ENCODE measurements around the gene TMEM178B. TPM values are rescaled to one million over a fixed set of nuclear protein-coding genes. Genes with fewer than 3 reads are reported as not detected.

TMEM178B gene
- total RNA-seq, 4 donors from 2014 or later = 0.15 to 1.2 (median 0.58) TPM

GRCh38 chr7:141513720-141514119 is 439.9 kb downstream of the TMEM178B start:
- no peak for TF ChIP-seq POLR2A (IDR thresholded peaks at IDR 0.05)
- TF ChIP-seq CTCF (IDR thresholded peaks at IDR 0.05) = no peak
- no peak overlapping the region for H3K4me3 ChIP-seq (ENCODE audit: low read depth, poor library complexity, severe bottlenecking)
- intact Hi-C loops (cut with DNase I; ENCODE audit: low total_unique reads) = no loop called here
- no peak for DNase-seq (ENCODE audit: low spot score in 2 of 2)
- WGBS, 2 donors = 80 to 82% methylated on average over 1 of the region's 1 CpG

GRCh38 chr7:141515941-141516340 is 442.1 kb downstream of the TMEM178B start:
- 70 to 78% methylated on average over 4 of the region's 4 CpGs for WGBS, 2 donors

GRCh38 chr7:141519623-141520022 is 445.8 kb downstream of the TMEM178B start:
- 87% methylated on average over 4 of the region's 4 CpGs for WGBS, 2 donors
- TF ChIP-seq CTCF (IDR thresholded peaks at IDR 0.05) (no peak), POLR2A (IDR thresholded peaks at IDR 0.05) (no peak)
- intact Hi-C loops (cut with DNase I; ENCODE audit: low total_unique reads) = no loop called here
- DNase-seq (ENCODE audit: low spot score in 2 of 2) = no peak
- H3K4me3 ChIP-seq (ENCODE audit: low read depth, poor library complexity, severe bottlenecking) = no peak overlapping the region

More at GRCh38 chr7:141515941-141516340, 442.1 kb downstream of the TMEM178B start:
- intact Hi-C loops (cut with DNase I; ENCODE audit: low total_unique reads) = no loop called here
- no peak for TF ChIP-seq POLR2A (IDR thresholded peaks at IDR 0.05)
- H3K4me3 ChIP-seq (ENCODE audit: low read depth, poor library complexity, severe bottlenecking) = no peak overlapping the region
- no peak for DNase-seq (ENCODE audit: low spot score in 2 of 2)

DNA sequence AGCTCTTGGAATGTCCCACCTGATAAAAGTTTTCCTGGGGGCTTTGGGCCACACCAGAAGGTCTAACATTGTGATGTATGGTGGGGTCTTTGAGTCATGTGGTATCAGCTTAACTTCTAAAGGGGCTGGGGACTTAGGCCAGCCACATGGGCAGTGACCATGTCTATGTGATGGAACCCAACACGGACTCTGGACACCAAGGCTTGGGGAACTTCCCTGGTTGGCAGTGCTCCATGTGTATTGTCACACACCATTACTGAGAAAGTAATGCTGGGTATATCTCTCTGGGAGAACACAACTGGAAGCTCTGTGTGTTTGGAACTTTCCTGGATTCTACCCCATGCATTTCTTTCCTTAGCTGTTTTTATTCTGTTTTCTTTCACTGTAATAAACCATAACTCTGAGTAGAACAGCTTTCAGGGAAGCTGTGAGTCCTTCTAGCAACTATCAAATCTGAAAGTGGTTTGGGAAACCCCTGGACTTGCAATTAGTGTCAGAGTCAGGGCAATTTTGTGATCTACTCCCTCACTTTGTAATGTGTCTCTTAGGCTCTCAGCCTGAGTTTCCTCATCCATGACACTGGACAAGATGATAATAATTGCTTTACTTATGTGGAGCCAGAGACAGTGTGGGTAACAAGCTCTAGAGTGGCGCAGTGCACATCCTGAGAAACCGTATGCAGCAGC is 448.9 kb downstream of the TMEM178B start:
- WGBS, 2 donors = 80 to 81% methylated on average over 3 of the region's 3 CpGs
- DNase-seq (ENCODE audit: low spot score in 2 of 2) = no peak
- no peak overlapping the region for H3K4me3 ChIP-seq (ENCODE audit: low read depth, poor library complexity, severe bottlenecking)
- no peak for TF ChIP-seq CTCF (IDR thresholded peaks at IDR 0.05)
- TF ChIP-seq POLR2A (IDR thresholded peaks at IDR 0.05) = no peak
- intact Hi-C loops (cut with DNase I; ENCODE audit: low total_unique reads) = no loop called here

GRCh38 chr7:141525973-141526514 is 452.2 kb downstream of the TMEM178B start:
- TF ChIP-seq CTCF (IDR thresholded peaks at IDR 0.05) (no peak), POLR2A (IDR thresholded peaks at IDR 0.05) (no peak)
- intact Hi-C loops (cut with DNase I; ENCODE audit: low total_unique reads) = no loop called here
- no peak for DNase-seq (ENCODE audit: low spot score in 2 of 2)
- H3K4me3 ChIP-seq (ENCODE audit: low read depth, poor library complexity, severe bottlenecking) = no peak overlapping the region

GRCh38 chr7:141527076-141527475 is 453.2 kb downstream of the TMEM178B start:
- DNase-seq (ENCODE audit: low spot score in 2 of 2) = no peak
- 94 to 95% methylated on average over 4 of the region's 4 CpGs for WGBS, 2 donors
- TF ChIP-seq CTCF (IDR thresholded peaks at IDR 0.05) (no peak), POLR2A (IDR thresholded peaks at IDR 0.05) (no peak)
- no peak overlapping the region for H3K4me3 ChIP-seq (ENCODE audit: low read depth, poor library complexity, severe bottlenecking)
- intact Hi-C loops (cut with DNase I; ENCODE audit: low total_unique reads) = no loop called here

Measured in lower leg skin (tissue), 4 donors.